K562 (cell line): ENCODE results near the gene PRDM1. TPM values are rescaled to one million over a fixed set of nuclear protein-coding genes. Genes with fewer than 3 reads are reported as not detected.

ENCODE experiments used
- ARID1B ChIP-seq: fragments of 450-650 bp; IDR thresholded peaks from 2 replicates; pipeline ENCODE4 v1.6.1; 2016; ENCODE audit warnings: antibody characterized with exemption, mild to moderate bottlenecking, inconsistent platforms
- CHD2 ChIP-seq: IDR thresholded peaks from 2 replicates; pipeline ENCODE4 v1.6.1; 2011; ENCODE audit warnings: low read depth, low read length
- EGR1 ChIP-seq: fragments of 450-650 bp; conservative IDR thresholded peaks from 2 replicates; pipeline ENCODE4 v1.6.1; 2017; ENCODE audit warnings: mild to moderate bottlenecking
- ETV1 ChIP-seq: fragments of 450-650 bp; conservative IDR thresholded peaks from 2 replicates; pipeline ENCODE4 v1.6.1; 2016; ENCODE audit warnings: missing genetic modification characterization, control low read depth, low read depth, missing compliant biosample characterization
- FOXP1 ChIP-seq: sonication (generic); formaldehyde crosslinking; IDR thresholded peaks from 2 replicates; pipeline ENCODE4 v1.8.0; 2022; ENCODE audit warnings: mild to moderate bottlenecking, missing genetic modification reagents
- GABPB2 ChIP-seq: fragments of 250-450 bp; sonication (Bioruptor Pico); conservative IDR thresholded peaks from 2 replicates; pipeline ENCODE4 v1.5.1; 2021; ENCODE audit warnings: mild to moderate bottlenecking
- HDAC8 ChIP-seq: fragments of 450-650 bp; IDR thresholded peaks from 2 replicates; pipeline ENCODE4 v1.6.1; 2016; ENCODE audit warnings: mild to moderate bottlenecking, missing genetic modification characterization, moderate library complexity, missing compliant biosample characterization
- HMG20B ChIP-seq: fragments of 250-450 bp; sonication (Bioruptor Pico); IDR thresholded peaks from 2 replicates; pipeline ENCODE4 v1.5.0; 2021; ENCODE audit warnings: mild to moderate bottlenecking
- LEF1 ChIP-seq: fragments of 450-650 bp; IDR thresholded peaks from 2 replicates; pipeline ENCODE4 v1.6.1; 2016; ENCODE audit warnings: mild to moderate bottlenecking
- MAFF ChIP-seq: IDR thresholded peaks from 2 replicates; pipeline ENCODE4 v1.6.1; 2012; ENCODE audit warnings: low read length, improper control_type of control experiment
- MTA3 ChIP-seq: fragments of 450-650 bp; formaldehyde crosslinking; IDR thresholded peaks from 2 replicates; pipeline ENCODE4 v1.6.1; 2017; ENCODE audit warnings: mild to moderate bottlenecking, borderline replicate concordance
- MTF1 ChIP-seq: fragments of 250-450 bp; sonication (Bioruptor Pico); IDR thresholded peaks from 2 replicates; pipeline ENCODE4 v1.9.0; 2021; ENCODE audit warnings: moderate library complexity, mild to moderate bottlenecking, inconsistent platforms, borderline replicate concordance
- NCOA6 ChIP-seq: fragments of 450-650 bp; IDR thresholded peaks from 2 replicates; pipeline ENCODE4 v1.6.1; 2017; ENCODE audit warnings: mild to moderate bottlenecking
- NFXL1 ChIP-seq: fragments of 450-650 bp; formaldehyde crosslinking; IDR thresholded peaks from 2 replicates; pipeline ENCODE4 v1.4.0; 2021; ENCODE audit warnings: mild to moderate bottlenecking
- PTTG1 ChIP-seq: fragments of 450-650 bp; IDR thresholded peaks from 2 replicates; pipeline ENCODE4 v1.6.1; 2016; ENCODE audit warnings: low read depth, mild to moderate bottlenecking, missing genetic modification characterization, missing compliant biosample characterization
- RUNX1 ChIP-seq: sonication (generic); IDR thresholded peaks from 2 replicates; pipeline ENCODE4 v1.6.1; 2016; ENCODE audit warnings: antibody characterized with exemption, low read depth
- SNIP1 ChIP-seq: fragments of 450-650 bp; IDR thresholded peaks from 2 replicates; pipeline ENCODE4 v1.7.1; 2017; ENCODE audit warnings: low read depth, mild to moderate bottlenecking
- TBP ChIP-seq: optimal IDR thresholded peaks from 2 replicates; pipeline ENCODE3; 2011; ENCODE audit warnings: low read depth, low read length, improper control_type of control experiment
- ZBTB17 ChIP-seq: fragments of 450-650 bp; formaldehyde crosslinking; IDR thresholded peaks from 2 replicates; pipeline ENCODE4 v1.4.0; 2020; ENCODE audit warnings: mild to moderate bottlenecking
- ZNF124 ChIP-seq: sonication (generic); formaldehyde crosslinking; IDR thresholded peaks from 2 replicates; pipeline ENCODE4 v1.8.1; 2022; ENCODE audit warnings: missing genetic modification reagents
- ZNF384 ChIP-seq: IDR thresholded peaks from 2 replicates; pipeline ENCODE4 v1.6.1; 2012; ENCODE audit warnings: low read depth, low read length, improper control_type of control experiment
- ZNF717 ChIP-seq: fragments of 250-450 bp; sonication (Bioruptor Pico); IDR thresholded peaks from 2 replicates; pipeline ENCODE4 v1.5.0; 2021
- polyA plus RNA-seq, 8 experiments: library from polyadenylated mRNA; depleted of rRNA in 4 of 8; stranded (reverse) in 5 of 8; unstranded in 3 of 8; fragments of >200 nt; fragmentation: Nextera tagmentation in 2 of 8; fragmentation: Illumina TruSeq in 1 of 8; extraction: Ambion mirVana in 2 of 8; extraction: Trizol in 1 of 8; gene quantifications; 2 replicates each; pipeline versions ENCODE4 v1.2.1 to v1.2.3, GENCODE V29; 2011 to 2014; ENCODE audit warnings: inconsistent platforms in 1 of 8, missing spikeins in 1 of 8
- total RNA-seq, 7 experiments: library from RNA; depleted of rRNA in 6 of 7; stranded (reverse); fragments of >200 nt in 6 of 7; fragmentation: Illumina TruSeq in 2 of 7; extraction: Trizol in 2 of 7; gene quantifications; 2 replicates each; pipeline versions ENCODE4 v1.2.1 to v1.2.3, GENCODE V29; 2011 to 2021; ENCODE audit warnings: low replicate concordance in 1 of 7
- TF ChIP-seq, protein P1 (sequence below): fragments of 250-450 bp; sonication (Bioruptor Pico); IDR thresholded peaks from 2 replicates; pipeline ENCODE4 v1.4.0; 2020; ENCODE audit warnings: mild to moderate bottlenecking, moderate library complexity
- TF ChIP-seq, protein P2 (sequence below): sonication (generic); formaldehyde crosslinking; IDR thresholded peaks from 2 replicates; pipeline ENCODE4 v1.8.0; 2022; ENCODE audit warnings: mild to moderate bottlenecking, missing genetic modification reagents
- TF ChIP-seq, protein P3 (sequence below), 2 experiments: fragments of 200-800 bp in 1 of 2; sonication (Bioruptor generic) in 1 of 2; sonication (generic) in 1 of 2; formaldehyde crosslinking in 1 of 2; IDR thresholded peaks in 1 of 2; conservative IDR thresholded peaks in 1 of 2; 2 replicates each; pipeline versions ENCODE4 v1.5.0 to v1.6.1; 2016 to 2020; ENCODE audit warnings: missing compliant biosample characterization in 1 of 2, missing genetic modification characterization in 1 of 2, missing genetic modification reagents in 1 of 2
- TF ChIP-seq, protein P4 (sequence below): fragments of 450-650 bp; IDR thresholded peaks from 2 replicates; pipeline ENCODE4 v1.6.1; 2016

PRDM1 gene
- total and polyA plus RNA-seq, 9 of the 15 experiments (the other 6 are each of a cell fraction or from before 2014, with no cell fraction given): 0.09 to 0.89 (median 0.27) TPM

DNA sequence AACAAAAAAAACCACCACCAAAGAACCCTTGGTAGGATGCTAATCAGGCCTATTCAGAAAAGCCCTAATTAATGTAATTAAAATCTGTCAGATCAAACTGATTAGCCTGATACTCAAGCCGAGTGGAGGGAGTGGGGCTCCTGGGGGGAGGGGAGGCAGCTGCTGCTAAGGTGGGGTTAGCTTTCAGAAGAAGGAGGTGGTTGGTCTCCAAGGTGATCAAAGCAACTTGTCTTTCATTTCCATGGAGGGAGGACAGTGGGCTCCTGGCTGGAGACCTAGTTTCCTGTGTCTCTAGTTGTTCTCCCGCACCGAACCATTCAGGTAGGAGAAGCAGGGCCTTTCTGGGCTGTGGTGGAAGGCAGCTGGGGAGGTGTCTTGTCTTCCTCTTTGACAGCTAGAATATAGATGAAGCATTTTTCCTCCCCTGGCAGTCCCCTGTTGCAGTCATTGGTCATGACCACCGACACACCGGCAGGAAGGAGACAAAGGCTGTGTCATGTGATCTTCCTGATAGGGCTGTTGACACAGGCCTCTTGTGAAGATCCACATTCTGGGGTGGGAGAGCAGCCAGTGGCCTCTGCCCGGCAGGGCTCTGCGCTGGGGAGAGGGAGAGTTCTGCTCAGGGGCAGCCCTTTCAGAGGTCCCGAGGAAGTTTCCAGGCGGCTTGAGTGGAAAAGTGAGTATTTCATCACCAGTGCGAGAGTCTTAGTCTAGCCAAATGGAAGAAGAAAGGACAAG, 39.9 kb upstream of the PRDM1 start (continued):
- no peak for TF ChIP-seq GABPB2 (CRISPR knock-in tag)
- TF ChIP-seq HDAC8 (tag): no peak
- peak; percentile 34; the same call in 1 of the 2 replicates for TF ChIP-seq MTA3
- TF ChIP-seq, protein P1, sequence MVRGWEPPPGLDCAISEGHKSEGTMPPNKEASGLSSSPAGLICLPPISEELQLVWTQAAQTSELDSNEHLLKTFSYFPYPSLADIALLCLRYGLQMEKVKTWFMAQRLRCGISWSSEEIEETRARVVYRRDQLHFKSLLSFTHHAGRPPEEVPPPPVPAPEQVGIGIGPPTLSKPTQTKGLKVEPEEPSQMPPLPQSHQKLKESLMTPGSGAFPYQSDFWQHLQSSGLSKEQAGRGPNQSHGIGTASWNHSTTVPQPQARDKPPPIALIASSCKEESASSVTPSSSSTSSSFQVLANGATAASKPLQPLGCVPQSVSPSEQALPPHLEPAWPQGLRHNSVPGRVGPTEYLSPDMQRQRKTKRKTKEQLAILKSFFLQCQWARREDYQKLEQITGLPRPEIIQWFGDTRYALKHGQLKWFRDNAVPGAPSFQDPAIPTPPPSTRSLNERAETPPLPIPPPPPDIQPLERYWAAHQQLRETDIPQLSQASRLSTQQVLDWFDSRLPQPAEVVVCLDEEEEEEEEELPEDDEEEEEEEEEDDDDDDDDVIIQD (CRISPR knock-in tag): no peak
- TF ChIP-seq, protein P2, sequence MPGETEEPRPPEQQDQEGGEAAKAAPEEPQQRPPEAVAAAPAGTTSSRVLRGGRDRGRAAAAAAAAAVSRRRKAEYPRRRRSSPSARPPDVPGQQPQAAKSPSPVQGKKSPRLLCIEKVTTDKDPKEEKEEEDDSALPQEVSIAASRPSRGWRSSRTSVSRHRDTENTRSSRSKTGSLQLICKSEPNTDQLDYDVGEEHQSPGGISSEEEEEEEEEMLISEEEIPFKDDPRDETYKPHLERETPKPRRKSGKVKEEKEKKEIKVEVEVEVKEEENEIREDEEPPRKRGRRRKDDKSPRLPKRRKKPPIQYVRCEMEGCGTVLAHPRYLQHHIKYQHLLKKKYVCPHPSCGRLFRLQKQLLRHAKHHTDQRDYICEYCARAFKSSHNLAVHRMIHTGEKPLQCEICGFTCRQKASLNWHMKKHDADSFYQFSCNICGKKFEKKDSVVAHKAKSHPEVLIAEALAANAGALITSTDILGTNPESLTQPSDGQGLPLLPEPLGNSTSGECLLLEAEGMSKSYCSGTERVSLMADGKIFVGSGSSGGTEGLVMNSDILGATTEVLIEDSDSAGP (CRISPR knock-in tag): no peak
- TF ChIP-seq NFXL1 (CRISPR knock-in tag): no peak
- no peak for TF ChIP-seq LEF1
- no peak for TF ChIP-seq RUNX1
- TF ChIP-seq EGR1: no peak
- no peak for TF ChIP-seq CHD2
- 0 out of 2 replicates have a peak, but pooled peaks have one; percentile 23 for TF ChIP-seq ZBTB17
- TF ChIP-seq MTF1: no peak
- TF ChIP-seq FOXP1 (CRISPR knock-in tag): no peak
- TF ChIP-seq ZNF124 (CRISPR knock-in tag): no peak
- peak; percentile 48; the same call in 1 of the 2 replicates for TF ChIP-seq ARID1B
- no peak for TF ChIP-seq PTTG1 (tag)
- no peak for TF ChIP-seq NCOA6
- TF ChIP-seq HMG20B (CRISPR knock-in tag): no peak
- TF ChIP-seq ETV1 (tag): peak; percentile 57
- TF ChIP-seq MAFF: no peak
- TF ChIP-seq TBP: no peak
- TF ChIP-seq ZNF384: no peak
- TF ChIP-seq, protein P3, sequence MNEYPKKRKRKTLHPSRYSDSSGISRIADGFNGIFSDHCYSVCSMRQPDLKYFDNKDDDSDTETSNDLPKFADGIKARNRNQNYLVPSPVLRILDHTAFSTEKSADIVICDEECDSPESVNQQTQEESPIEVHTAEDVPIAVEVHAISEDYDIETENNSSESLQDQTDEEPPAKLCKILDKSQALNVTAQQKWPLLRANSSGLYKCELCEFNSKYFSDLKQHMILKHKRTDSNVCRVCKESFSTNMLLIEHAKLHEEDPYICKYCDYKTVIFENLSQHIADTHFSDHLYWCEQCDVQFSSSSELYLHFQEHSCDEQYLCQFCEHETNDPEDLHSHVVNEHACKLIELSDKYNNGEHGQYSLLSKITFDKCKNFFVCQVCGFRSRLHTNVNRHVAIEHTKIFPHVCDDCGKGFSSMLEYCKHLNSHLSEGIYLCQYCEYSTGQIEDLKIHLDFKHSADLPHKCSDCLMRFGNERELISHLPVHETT (CRISPR knock-in tag; conservative IDR thresholded peaks at IDR 0.05 in 1 of 2, IDR thresholded peaks at IDR 0.05 in 1 of 2): no peak
- TF ChIP-seq, protein P4, sequence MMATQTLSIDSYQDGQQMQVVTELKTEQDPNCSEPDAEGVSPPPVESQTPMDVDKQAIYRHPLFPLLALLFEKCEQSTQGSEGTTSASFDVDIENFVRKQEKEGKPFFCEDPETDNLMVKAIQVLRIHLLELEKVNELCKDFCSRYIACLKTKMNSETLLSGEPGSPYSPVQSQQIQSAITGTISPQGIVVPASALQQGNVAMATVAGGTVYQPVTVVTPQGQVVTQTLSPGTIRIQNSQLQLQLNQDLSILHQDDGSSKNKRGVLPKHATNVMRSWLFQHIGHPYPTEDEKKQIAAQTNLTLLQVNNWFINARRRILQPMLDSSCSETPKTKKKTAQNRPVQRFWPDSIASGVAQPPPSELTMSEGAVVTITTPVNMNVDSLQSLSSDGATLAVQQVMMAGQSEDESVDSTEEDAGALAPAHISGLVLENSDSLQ: no peak
- TF ChIP-seq SNIP1: no peak
- TF ChIP-seq ZNF717 (CRISPR knock-in tag): no peak
